ENCODE results near the gene RAB12.

Gene RAB12

GRCh38 chr18:8688216-8688800, 79.1 kb downstream of the RAB12 start:
- no peak for DNase-seq

GRCh38 chr18:8688816-8689215, 79.6 kb downstream of the RAB12 start:
- no peak for DNase-seq
